Measurements from ENCODE around the gene NOS3.
A peak's percentile ranks its signal among the peaks of the same experiment; 100 is the strongest.

The NOS3 gene

DNA sequence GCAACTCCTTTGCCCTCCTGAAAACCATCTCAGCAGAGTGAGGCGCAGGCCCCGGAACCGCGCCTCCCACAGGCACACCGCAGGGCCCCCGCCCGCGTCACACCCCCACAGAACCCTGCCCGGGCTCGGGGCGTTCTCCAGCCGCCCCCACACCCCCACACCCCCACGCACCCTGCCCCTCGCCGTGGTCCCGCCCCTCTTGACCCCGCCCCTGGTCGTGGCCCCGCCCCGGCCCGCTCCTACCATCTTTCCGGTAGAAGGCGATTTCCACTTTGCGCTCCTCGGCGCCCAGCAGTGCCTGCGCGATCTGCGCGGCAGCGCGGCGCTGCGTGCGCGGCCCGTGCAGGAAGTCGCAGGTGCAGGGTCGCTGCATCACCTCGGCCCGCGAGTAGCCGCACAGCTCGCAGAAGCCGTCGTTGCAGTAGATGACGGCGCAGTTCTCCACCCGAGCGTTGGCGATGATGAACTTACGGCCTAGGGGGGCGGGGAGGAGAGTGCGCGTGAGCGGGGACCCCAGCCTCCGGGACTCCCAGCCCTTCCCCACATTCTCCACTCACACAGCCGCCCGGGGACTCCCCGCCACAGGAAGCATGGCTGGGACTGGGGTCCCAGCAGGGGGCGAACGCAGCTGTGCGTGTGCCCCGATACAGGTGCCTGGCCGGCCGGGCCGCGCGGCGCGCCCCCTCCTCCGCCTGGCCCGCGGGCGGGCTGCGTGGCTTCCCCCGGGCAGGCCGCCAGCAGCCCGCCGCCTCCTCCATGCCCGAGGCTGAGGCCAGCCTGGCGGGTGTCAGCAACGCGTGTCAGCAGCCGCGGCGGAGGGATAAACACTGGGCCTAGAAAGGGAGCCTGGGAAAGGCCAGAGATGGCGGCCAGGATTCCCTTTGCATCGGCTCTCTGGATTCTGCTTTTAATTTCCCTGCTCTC, 16.1 kb upstream of the NOS3 start:
- no peaks in the 10 kb centered on the region for H3K36me3 ChIP-seq (replicated peaks; ENCODE audit: low read depth, low read length)
- peak overlapping the region; percentile 41; the same call in 1 of the 2 replicates for H2AFZ ChIP-seq (ENCODE audit: low read depth, low read length)
- H3K79me2 ChIP-seq (ENCODE audit: low read length) = peaks cover 4% of the 10 kb centered on the region; the same call in 1 of the 2 replicates
- peaks cover 22% of the 10 kb centered on the region for H3K4me1 ChIP-seq (ENCODE audit: low read length)
- peak overlapping the region; percentile 30 for H3K27ac ChIP-seq (ENCODE audit: low read length)
- peaks cover 4% of the 10 kb centered on the region for H3K27me3 ChIP-seq (ENCODE audit: low read depth, low read length)
- peak overlapping the region; percentile 98 for H3K4me2 ChIP-seq (ENCODE audit: low read length)
- no peaks in the 10 kb centered on the region; the same call in 1 of the 2 replicates for H4K20me1 ChIP-seq (ENCODE audit: insufficient read depth, low read length)
- H3K4me3 ChIP-seq (ENCODE audit: low read length) = peak overlapping the region; percentile 84
- no peak for TF ChIP-seq EZH2phosphoT487 (IDR thresholded peaks at IDR 0.05; ENCODE audit: low read depth)
- TF ChIP-seq, protein P1, sequence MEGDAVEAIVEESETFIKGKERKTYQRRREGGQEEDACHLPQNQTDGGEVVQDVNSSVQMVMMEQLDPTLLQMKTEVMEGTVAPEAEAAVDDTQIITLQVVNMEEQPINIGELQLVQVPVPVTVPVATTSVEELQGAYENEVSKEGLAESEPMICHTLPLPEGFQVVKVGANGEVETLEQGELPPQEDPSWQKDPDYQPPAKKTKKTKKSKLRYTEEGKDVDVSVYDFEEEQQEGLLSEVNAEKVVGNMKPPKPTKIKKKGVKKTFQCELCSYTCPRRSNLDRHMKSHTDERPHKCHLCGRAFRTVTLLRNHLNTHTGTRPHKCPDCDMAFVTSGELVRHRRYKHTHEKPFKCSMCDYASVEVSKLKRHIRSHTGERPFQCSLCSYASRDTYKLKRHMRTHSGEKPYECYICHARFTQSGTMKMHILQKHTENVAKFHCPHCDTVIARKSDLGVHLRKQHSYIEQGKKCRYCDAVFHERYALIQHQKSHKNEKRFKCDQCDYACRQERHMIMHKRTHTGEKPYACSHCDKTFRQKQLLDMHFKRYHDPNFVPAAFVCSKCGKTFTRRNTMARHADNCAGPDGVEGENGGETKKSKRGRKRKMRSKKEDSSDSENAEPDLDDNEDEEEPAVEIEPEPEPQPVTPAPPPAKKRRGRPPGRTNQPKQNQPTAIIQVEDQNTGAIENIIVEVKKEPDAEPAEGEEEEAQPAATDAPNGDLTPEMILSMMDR (IDR thresholded peaks at IDR 0.05; ENCODE audit: low read depth, low read length) = peak; percentile 29
- H3K9ac ChIP-seq (ENCODE audit: low read length) = peak overlapping the region; percentile 73
- no peaks in the 10 kb centered on the region for H3K9me3 ChIP-seq (ENCODE audit: insufficient read depth, low read length)

DNA sequence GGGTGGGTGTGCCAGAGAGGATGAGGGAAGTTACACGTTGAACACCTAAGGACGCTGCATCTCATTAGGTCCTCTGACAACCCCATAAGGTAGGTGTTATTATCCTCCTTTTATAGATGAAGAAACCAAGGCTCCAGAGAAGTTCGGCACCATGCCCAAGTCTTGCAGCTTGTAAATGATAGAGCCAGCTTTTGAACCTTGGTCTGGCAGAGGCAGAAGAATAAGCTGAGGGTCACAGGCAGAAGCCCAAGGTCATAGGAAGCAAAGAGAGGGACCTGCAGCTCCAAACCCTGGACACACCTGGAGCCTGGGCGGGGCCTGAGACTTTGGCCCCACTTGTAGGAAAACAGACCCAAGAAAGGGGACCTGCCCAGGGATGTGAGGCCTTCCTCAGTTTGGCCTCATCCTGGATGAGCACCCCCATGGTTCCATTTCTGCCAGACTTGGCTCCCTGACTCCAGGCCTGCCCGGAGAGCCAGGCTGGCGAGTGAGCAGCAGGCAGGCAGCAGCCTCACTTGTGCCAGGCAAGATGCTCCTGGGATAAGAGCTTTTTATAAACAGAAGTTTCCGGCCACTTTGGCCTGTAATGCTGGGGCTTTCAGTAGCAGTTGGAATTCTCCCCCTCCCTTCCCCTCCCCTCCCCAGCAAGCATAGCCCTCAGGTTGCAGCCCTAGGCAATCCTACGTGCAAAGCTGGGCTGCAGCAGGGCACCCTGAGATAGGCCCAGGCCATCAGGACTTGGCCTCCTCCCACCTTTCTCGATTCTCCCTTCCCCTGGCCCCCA, 15.1 kb upstream of the NOS3 start:
- H3K36me3 ChIP-seq (replicated peaks; ENCODE audit: low read depth, low read length) = no peaks in the 10 kb centered on the region
- H2AFZ ChIP-seq (ENCODE audit: low read depth, low read length) = no peak overlapping the region
- no peaks in the 10 kb centered on the region; the same call in 1 of the 2 replicates for H4K20me1 ChIP-seq (ENCODE audit: insufficient read depth, low read length)
- no peak for TF ChIP-seq EZH2phosphoT487 (IDR thresholded peaks at IDR 0.05; ENCODE audit: low read depth)
- TF ChIP-seq, protein P1 (IDR thresholded peaks at IDR 0.05; ENCODE audit: low read depth, low read length) = no peak
- H3K4me3 ChIP-seq (ENCODE audit: low read length) = peak overlapping the region; percentile 84
- H3K4me2 ChIP-seq (ENCODE audit: low read length) = peak overlapping the region; percentile 98
- no peak overlapping the region for H3K27ac ChIP-seq (ENCODE audit: low read length)
- peaks cover 14% of the 10 kb centered on the region for H3K27me3 ChIP-seq (ENCODE audit: low read depth, low read length)
- H3K9ac ChIP-seq (ENCODE audit: low read length) = peak overlapping the region; percentile 73
- H3K4me1 ChIP-seq (ENCODE audit: low read length) = peaks cover 22% of the 10 kb centered on the region
- peaks cover 4% of the 10 kb centered on the region; the same call in 1 of the 2 replicates for H3K79me2 ChIP-seq (ENCODE audit: low read length)
- H3K9me3 ChIP-seq (ENCODE audit: insufficient read depth, low read length) = no peaks in the 10 kb centered on the region

DNA sequence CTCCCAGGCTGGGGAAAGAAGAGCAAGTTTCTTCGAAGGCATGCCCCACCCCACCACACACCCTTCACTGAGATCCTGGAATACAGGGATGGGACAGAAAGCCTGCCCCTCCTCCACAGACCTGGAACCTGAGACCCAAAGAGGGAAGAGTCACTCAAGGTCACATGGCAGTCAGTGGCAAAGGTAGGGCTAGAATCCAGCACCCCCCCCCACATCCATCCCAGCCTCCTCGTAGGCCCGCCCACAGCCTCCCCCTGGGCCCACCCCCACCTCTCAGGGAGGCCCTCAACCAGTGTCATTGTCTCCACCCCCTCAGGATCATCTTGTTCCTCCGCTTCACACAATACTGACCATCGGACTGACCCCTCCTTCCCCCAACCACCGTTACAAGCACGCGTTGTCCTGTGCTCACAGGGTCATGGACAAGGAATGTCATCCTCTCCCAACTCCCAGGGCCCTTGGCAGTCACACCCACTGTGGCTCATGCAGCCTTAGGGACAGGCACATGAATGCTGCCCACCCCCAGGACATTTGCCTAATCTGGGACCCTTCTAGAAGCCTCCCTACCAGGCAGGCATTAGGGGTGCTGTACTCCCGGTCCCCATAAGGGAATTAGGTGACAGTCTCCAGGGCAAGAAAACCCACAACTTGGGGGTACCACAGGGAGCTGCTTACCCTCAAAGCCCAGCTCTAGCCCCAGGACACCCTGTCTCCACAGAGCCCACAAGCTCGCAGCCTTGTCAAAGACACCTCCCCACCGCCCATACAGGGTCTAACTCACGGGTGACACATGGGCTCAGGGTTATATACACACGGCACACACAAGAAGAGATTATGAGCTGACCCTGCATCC, 14.1 kb upstream of the NOS3 start:
- no peaks in the 10 kb centered on the region for H3K36me3 ChIP-seq (replicated peaks; ENCODE audit: low read depth, low read length)
- no peak for TF ChIP-seq EZH2phosphoT487 (IDR thresholded peaks at IDR 0.05; ENCODE audit: low read depth)
- TF ChIP-seq, protein P1 (IDR thresholded peaks at IDR 0.05; ENCODE audit: low read depth, low read length) = no peak
- H3K27me3 ChIP-seq (ENCODE audit: low read depth, low read length) = peaks cover 24% of the 10 kb centered on the region
- peaks cover 4% of the 10 kb centered on the region; the same call in 1 of the 2 replicates for H3K79me2 ChIP-seq (ENCODE audit: low read length)
- peak overlapping the region; percentile 74 for H3K4me3 ChIP-seq (ENCODE audit: low read length)
- peaks cover 22% of the 10 kb centered on the region for H3K4me1 ChIP-seq (ENCODE audit: low read length)
- H3K4me2 ChIP-seq (ENCODE audit: low read length) = peak overlapping the region; percentile 54
- H2AFZ ChIP-seq (ENCODE audit: low read depth, low read length) = no peak overlapping the region
- no peak overlapping the region for H3K9ac ChIP-seq (ENCODE audit: low read length)
- no peaks in the 10 kb centered on the region; the same call in 1 of the 2 replicates for H4K20me1 ChIP-seq (ENCODE audit: insufficient read depth, low read length)
- H3K9me3 ChIP-seq (ENCODE audit: insufficient read depth, low read length) = no peaks in the 10 kb centered on the region
- no peak overlapping the region for H3K27ac ChIP-seq (ENCODE audit: low read length)

All from OCI-LY3 (cell line).